Loucy (cell line): ENCODE data around the gene UBAC2.

Source experiments
- CTCF ChIP-seq: fragments of 200-600 bp; sonication (generic); conservative IDR thresholded peaks from 2 replicates; pipeline ENCODE4 v1.5.1; 2014; ENCODE audit warnings: mild to moderate bottlenecking, antibody characterized with exemption, low read length
- EZH2phosphoT487 ChIP-seq: fragments of 200-600 bp; IDR thresholded peaks from 2 replicates; pipeline ENCODE4 v1.6.1; 2018; ENCODE audit warnings: antibody characterized with exemption, mild to moderate bottlenecking, moderate library complexity, borderline replicate concordance

- TF ChIP-seq CTCF (no peak), EZH2phosphoT487 (no peak)
Measured at GRCh38 chr13:99265162-99265800, 64.6 kb downstream of the UBAC2 start.
